ENCODE results near the gene EEF1G. TPM values are rescaled to one million over a fixed set of nuclear protein-coding genes. Genes with fewer than 3 reads are reported as not detected.

Gene EEF1G
- total and polyA plus RNA-seq, 9 of the 15 experiments (the other 6 are each of a cell fraction or from before 2014, with no cell fraction given): 985 to 2,349 (median 2,035) TPM

- TF ChIP-seq ZNF609 (CRISPR knock-in tag; IDR thresholded peaks at IDR 0.05; ENCODE audit: borderline replicate concordance): peak; percentile 38; the same call in 1 of the 2 replicates
- TF ChIP-seq ZNF589 (CRISPR knock-in tag; IDR thresholded peaks at IDR 0.05; ENCODE audit: low read depth): no peak
- peak; percentile 80 for TF ChIP-seq ZKSCAN1 (IDR thresholded peaks at IDR 0.05; ENCODE audit: low read depth, low read length)
- TF ChIP-seq, protein P1, sequence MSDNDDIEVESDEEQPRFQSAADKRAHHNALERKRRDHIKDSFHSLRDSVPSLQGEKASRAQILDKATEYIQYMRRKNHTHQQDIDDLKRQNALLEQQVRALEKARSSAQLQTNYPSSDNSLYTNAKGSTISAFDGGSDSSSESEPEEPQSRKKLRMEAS (CRISPR knock-in tag; IDR thresholded peaks at IDR 0.05): peak; percentile 86
- TF ChIP-seq ZNF583 (CRISPR knock-in tag; IDR thresholded peaks at IDR 0.05): no peak
- TF ChIP-seq ATF6 (CRISPR knock-in tag; IDR thresholded peaks at IDR 0.05): no peak
- no peak for TF ChIP-seq MAFF (IDR thresholded peaks at IDR 0.05; ENCODE audit: low read length)
- TF ChIP-seq TCF3 (CRISPR knock-in tag; IDR thresholded peaks at IDR 0.05): no peak
- TF ChIP-seq EHMT2 (IDR thresholded peaks at IDR 0.05): no peak; the same call in 1 of the 2 replicates
- peak; percentile 91 to 96 for TF ChIP-seq MNT (conservative IDR thresholded peaks at IDR 0.05)
- no peak for TF ChIP-seq SFPQ (IDR thresholded peaks at IDR 0.05; ENCODE audit: low read depth, low read length)
- TF ChIP-seq NFE2 (IDR thresholded peaks at IDR 0.05; ENCODE audit: low read depth): no peak
- no peak for TF ChIP-seq ZNF79 (CRISPR knock-in tag; IDR thresholded peaks at IDR 0.05; ENCODE audit: low read depth)
- TF ChIP-seq SIN3B (IDR thresholded peaks at IDR 0.05; ENCODE audit: low read depth): peak; percentile 90
- TF ChIP-seq NR2C1 (IDR thresholded peaks at IDR 0.05): peak; percentile 82
- peak; percentile 83 for TF ChIP-seq NR2C1 (tag; IDR thresholded peaks at IDR 0.05)
- TF ChIP-seq ESRRB (CRISPR knock-in tag; IDR thresholded peaks at IDR 0.05; ENCODE audit: borderline replicate concordance): no peak
- TF ChIP-seq ZFP30 (CRISPR knock-in tag; IDR thresholded peaks at IDR 0.05; ENCODE audit: borderline replicate concordance): no peak
Observed at GRCh38 chr11:62591448-62592145, 17.9 kb upstream of the EEF1G start, which contains the start of gene TUT1 (continued).

All from K562 (cell line).